ENCODE results near the gene JOSD1. TPM values are rescaled to one million over a fixed set of nuclear protein-coding genes. Genes with fewer than 3 reads are reported as not detected.

Gene JOSD1
- total and polyA plus RNA-seq, 9 donors: 32.0 to 51.7 (median 37.8) TPM

DNA sequence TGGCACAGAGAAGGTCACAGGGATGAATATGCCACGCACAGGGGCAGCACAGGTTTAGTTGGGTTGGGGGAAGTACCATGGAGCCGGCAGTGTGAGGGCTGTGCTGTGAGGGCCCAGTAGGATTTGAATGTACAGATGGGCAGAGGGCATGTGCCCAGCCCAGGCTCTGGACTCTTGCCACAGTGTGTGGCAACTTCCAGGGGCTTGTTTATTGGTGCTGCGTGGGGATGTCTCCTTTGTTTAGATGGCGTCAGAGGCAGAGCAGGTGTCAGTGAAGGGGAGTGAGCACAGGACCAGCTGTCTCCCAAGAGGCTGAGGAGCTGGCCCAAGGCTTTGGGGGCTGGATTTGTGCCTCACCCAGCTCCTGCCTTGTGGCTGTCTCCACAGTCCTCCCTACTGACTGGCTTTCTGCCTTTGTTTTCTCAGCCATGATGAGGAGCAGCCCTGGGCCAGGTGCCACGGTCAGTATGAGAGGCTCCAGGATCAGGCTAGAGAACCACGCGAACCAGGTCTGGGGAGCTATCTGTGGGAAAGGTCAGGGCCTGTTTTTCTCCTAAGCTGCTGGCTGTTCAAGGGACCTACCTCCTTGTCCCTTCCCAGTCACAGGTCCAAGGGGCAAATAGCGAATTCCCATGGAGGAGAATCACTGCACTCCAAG lies 33.1 kb upstream of the JOSD1 start:
- WGBS (ENCODE audit: insufficient coverage): 50% methylated on average over 4 of the region's 8 CpGs
- Histone ChIP-seq H3K27me3 (ENCODE audit: control insufficient read depth, insufficient read depth, low read length) (no peaks in the 10 kb centered on the region), H3K27ac (ENCODE audit: low read length) (peak overlapping the region; percentile 89), H3K36me3 (ENCODE audit: control insufficient read depth, insufficient read depth, low read length) (peaks cover 87% of the 10 kb centered on the region), H3K4me3 (ENCODE audit: low read length) (no peak overlapping the region), H3K4me1 (ENCODE audit: control insufficient read depth, insufficient read depth, low read length) (peaks cover 25% of the 10 kb centered on the region), H3K9me3 (replicated peaks; ENCODE audit: control insufficient read depth, low read depth, low read length) (no peaks in the 10 kb centered on the region)
- peak; percentile 80 for DNase-seq

DNA sequence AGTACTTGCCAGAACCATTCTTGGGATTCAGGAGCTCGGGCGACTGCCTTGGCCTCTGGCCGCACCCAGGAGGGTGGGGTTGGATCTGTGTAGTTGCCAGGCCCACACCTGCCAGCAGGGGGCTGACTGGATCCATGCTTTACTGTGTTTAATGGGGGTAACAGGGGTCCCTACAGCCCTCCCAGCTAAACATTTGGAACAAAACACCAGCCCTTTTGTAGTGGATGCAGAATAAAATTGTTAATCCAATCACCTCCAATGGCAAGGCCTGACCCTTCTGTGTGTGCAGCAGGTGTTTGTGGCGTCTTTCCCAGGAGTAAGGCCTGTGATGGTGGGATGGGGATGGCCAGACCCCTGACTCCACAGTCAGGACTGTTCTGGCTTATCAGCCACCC lies 32.6 kb upstream of the JOSD1 start:
- H3K27ac ChIP-seq (ENCODE audit: low read length): peak overlapping the region; percentile 89
- no CpG with 5 or more reads among the region's 4 CpGs for WGBS (ENCODE audit: insufficient coverage)
- H3K4me1 ChIP-seq (ENCODE audit: control insufficient read depth, insufficient read depth, low read length): peaks cover 25% of the 10 kb centered on the region
- peaks cover 87% of the 10 kb centered on the region for H3K36me3 ChIP-seq (ENCODE audit: control insufficient read depth, insufficient read depth, low read length)
- H3K27me3 ChIP-seq (ENCODE audit: control insufficient read depth, insufficient read depth, low read length): no peaks in the 10 kb centered on the region
- peak; percentile 48 for DNase-seq
- no peaks in the 10 kb centered on the region for H3K9me3 ChIP-seq (replicated peaks; ENCODE audit: control insufficient read depth, low read depth, low read length)
- H3K4me3 ChIP-seq (ENCODE audit: low read length): no peak overlapping the region

DNA sequence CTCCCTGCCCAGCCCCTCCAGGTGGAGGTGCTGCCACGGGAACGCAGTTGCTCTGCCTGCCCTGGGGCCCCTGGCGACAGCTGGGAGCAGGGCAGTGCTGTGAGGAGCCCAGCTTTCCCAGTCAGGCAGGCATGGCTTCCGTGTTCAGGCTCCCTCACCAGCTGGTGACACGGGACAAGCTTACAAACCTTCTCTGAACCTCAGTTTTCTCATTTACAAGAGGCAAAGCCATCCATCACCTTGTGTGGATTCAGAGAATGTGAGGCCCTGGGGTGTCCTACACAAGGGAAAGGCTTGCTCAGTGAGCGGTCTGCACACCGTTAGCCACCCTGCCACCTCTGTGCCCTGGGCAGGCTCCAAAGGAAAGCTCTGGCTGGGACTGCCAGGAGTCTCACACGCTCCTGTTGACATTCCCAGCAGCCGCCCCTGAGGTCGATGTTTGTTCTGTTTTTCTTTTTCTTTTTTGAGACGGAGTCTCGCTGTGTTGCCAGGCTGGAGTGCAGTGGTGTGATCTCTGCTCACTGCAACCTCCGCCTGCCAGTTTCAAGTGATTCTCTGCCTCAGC lies 31.6 kb upstream of the JOSD1 start:
- no peak overlapping the region for H3K27ac ChIP-seq (ENCODE audit: low read length)
- H3K4me1 ChIP-seq (ENCODE audit: control insufficient read depth, insufficient read depth, low read length): peaks cover 25% of the 10 kb centered on the region
- H3K27me3 ChIP-seq (ENCODE audit: control insufficient read depth, insufficient read depth, low read length): no peaks in the 10 kb centered on the region
- H3K4me3 ChIP-seq (ENCODE audit: low read length): no peak overlapping the region
- 68% methylated on average over 7 of the region's 13 CpGs for WGBS (ENCODE audit: insufficient coverage)
- DNase-seq: no peak
- H3K36me3 ChIP-seq (ENCODE audit: control insufficient read depth, insufficient read depth, low read length): peaks cover 87% of the 10 kb centered on the region
- H3K9me3 ChIP-seq (replicated peaks; ENCODE audit: control insufficient read depth, low read depth, low read length): no peaks in the 10 kb centered on the region

DNA sequence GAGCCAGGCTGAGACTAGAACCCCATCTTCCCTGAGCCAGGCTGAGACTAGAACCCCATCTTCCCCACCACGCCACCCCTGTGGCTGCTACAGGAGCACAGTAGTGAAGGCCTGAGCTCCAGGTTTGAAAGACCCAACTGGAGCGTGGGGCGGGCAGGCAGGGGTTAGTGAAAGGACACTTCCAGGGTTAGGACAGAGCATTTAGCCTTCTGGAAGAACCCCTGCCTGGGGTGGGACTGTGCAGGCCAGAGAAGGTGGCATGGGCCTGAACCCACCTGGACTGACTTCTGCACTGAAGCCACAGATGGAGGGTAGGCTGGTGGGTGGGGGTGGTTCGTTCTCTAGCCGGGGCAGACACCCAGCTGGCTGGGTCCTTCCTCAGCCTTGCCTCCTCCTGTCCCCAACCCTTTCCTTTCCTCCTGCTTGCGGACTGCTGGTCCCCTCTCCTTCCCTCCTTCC lies 31.0 kb upstream of the JOSD1 start:
- WGBS (ENCODE audit: insufficient coverage): 60% methylated on average over 4 of the region's 6 CpGs
- Histone ChIP-seq H3K9me3 (replicated peaks; ENCODE audit: control insufficient read depth, low read depth, low read length) (no peaks in the 10 kb centered on the region), H3K36me3 (ENCODE audit: control insufficient read depth, insufficient read depth, low read length) (peaks cover 87% of the 10 kb centered on the region), H3K4me1 (ENCODE audit: control insufficient read depth, insufficient read depth, low read length) (peaks cover 25% of the 10 kb centered on the region), H3K27me3 (ENCODE audit: control insufficient read depth, insufficient read depth, low read length) (no peaks in the 10 kb centered on the region), H3K27ac (ENCODE audit: low read length) (no peak overlapping the region), H3K4me3 (ENCODE audit: low read length) (no peak overlapping the region)
- no peak for DNase-seq

DNA sequence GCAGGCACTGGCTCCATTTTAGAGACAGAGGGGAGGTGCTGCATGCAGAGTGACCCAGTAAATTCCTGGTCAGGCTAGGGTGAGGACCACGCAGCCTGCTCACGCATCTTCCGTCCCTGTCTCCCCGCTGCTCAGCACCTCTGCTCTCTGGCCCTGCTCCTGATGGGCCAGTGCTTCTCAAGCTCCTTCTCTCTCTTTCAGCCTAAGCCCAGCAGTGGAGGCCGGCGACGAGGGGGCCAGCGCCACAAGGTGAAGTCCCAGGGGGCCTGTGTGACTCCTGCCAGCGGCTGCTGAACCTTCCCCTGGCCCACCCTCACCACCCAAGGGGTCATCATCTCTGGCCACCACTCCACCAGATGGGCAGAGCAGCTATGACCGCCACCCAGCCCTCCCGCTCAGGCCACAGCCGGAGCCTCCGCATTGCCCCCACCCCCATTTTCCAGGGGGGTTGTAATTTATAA lies 29.7 kb upstream of the JOSD1 start:
- 89% methylated on average over 4 of the region's 13 CpGs for WGBS (ENCODE audit: insufficient coverage)

DNA sequence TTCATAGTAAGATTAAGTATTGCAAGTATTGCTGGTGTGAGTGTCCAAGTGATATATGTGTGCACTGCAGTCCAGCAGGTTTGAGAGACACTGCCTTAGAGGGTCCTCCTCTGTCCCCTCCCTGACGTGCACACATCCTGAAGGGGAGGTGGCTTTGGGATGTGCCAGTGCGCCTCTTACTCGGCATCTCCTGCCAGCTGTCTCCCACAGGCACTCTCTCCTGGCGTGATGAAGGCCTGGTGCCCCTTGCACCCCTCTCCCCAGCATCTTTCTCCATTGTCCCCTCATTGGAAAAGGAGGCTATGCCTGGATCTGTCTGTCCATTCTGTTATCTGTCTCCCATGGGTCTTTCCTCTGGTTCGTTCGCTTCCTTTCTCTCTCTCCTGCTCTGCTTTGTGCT lies 29.2 kb upstream of the JOSD1 start:
- no peak overlapping the region for H3K27ac ChIP-seq (ENCODE audit: low read length)
- WGBS (ENCODE audit: insufficient coverage): 83% methylated on average over 3 of the region's 6 CpGs

More for the DNA sequence above, 29.7 kb upstream of the JOSD1 start:
- no peaks in the 10 kb centered on the region for H3K9me3 ChIP-seq (replicated peaks; ENCODE audit: control insufficient read depth, low read depth, low read length)
- H3K4me3 ChIP-seq (ENCODE audit: low read length): no peak overlapping the region
- H3K4me1 ChIP-seq (ENCODE audit: control insufficient read depth, insufficient read depth, low read length): peaks cover 25% of the 10 kb centered on the region
- no peak overlapping the region for H3K27ac ChIP-seq (ENCODE audit: low read length)
- no peak for DNase-seq
- H3K27me3 ChIP-seq (ENCODE audit: control insufficient read depth, insufficient read depth, low read length): no peaks in the 10 kb centered on the region
- peaks cover 88% of the 10 kb centered on the region for H3K36me3 ChIP-seq (ENCODE audit: control insufficient read depth, insufficient read depth, low read length)

DNA sequence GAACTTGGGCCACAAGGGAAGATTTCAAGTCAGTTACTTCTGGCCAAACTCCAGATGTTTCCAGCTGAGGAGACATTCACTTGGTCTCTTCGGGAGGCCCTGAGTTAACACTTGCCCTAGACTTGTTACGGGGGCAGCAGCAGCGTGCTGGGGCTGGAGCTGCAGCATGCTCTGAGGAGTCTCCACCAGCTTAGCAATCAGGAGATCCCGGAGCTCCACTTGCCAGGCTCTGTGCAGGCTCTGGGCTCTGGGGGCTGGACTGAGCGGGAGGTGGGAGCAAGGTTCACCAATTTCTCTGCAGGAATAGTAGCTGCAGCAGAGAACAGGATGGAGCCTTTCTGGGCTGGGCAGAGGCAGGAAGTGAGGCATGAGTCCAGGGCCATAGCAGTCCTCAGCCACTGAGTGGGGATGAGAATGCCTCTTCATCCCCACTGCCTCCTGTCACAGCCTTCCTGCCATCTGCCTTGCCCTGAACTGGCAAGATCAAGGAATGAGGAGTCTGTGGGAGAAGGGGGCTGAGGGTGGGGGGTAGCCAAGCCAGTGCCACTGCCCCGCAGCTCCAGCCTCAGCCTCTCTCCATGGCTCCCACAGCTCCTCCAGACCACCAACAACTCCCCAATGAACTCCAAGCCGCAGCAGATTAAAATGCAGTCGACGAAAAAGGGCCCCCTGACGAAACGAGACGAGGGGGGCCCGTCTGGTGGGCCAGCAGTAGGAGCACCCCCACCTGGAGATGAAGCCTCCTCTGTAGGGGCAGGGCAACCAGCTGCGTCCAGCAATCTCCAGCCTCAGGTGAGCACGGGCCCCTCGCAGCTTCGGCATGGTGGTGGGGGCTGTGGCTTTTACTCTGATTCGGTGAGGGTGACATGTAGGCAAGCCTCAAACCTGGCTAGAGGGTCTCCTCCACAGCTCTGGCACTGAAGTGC lies 28.4 kb upstream of the JOSD1 start:
- H3K36me3 ChIP-seq (ENCODE audit: control insufficient read depth, insufficient read depth, low read length): peaks cover 93% of the 10 kb centered on the region
- peaks cover 23% of the 10 kb centered on the region for H3K4me1 ChIP-seq (ENCODE audit: control insufficient read depth, insufficient read depth, low read length)
- H3K4me3 ChIP-seq (ENCODE audit: low read length): no peak overlapping the region
- 90% methylated on average over 15 of the region's 18 CpGs for WGBS (ENCODE audit: insufficient coverage)
- no peak for DNase-seq
- no peaks in the 10 kb centered on the region for H3K9me3 ChIP-seq (replicated peaks; ENCODE audit: control insufficient read depth, low read depth, low read length)
- no peak overlapping the region for H3K27ac ChIP-seq (ENCODE audit: low read length)
- no peaks in the 10 kb centered on the region for H3K27me3 ChIP-seq (ENCODE audit: control insufficient read depth, insufficient read depth, low read length)

More for the DNA sequence above, 29.2 kb upstream of the JOSD1 start:
- no peak overlapping the region for H3K4me3 ChIP-seq (ENCODE audit: low read length)
- peaks cover 25% of the 10 kb centered on the region for H3K4me1 ChIP-seq (ENCODE audit: control insufficient read depth, insufficient read depth, low read length)
- DNase-seq: no peak
- no peaks in the 10 kb centered on the region for H3K9me3 ChIP-seq (replicated peaks; ENCODE audit: control insufficient read depth, low read depth, low read length)
- no peaks in the 10 kb centered on the region for H3K27me3 ChIP-seq (ENCODE audit: control insufficient read depth, insufficient read depth, low read length)
- H3K36me3 ChIP-seq (ENCODE audit: control insufficient read depth, insufficient read depth, low read length): peaks cover 89% of the 10 kb centered on the region

DNA sequence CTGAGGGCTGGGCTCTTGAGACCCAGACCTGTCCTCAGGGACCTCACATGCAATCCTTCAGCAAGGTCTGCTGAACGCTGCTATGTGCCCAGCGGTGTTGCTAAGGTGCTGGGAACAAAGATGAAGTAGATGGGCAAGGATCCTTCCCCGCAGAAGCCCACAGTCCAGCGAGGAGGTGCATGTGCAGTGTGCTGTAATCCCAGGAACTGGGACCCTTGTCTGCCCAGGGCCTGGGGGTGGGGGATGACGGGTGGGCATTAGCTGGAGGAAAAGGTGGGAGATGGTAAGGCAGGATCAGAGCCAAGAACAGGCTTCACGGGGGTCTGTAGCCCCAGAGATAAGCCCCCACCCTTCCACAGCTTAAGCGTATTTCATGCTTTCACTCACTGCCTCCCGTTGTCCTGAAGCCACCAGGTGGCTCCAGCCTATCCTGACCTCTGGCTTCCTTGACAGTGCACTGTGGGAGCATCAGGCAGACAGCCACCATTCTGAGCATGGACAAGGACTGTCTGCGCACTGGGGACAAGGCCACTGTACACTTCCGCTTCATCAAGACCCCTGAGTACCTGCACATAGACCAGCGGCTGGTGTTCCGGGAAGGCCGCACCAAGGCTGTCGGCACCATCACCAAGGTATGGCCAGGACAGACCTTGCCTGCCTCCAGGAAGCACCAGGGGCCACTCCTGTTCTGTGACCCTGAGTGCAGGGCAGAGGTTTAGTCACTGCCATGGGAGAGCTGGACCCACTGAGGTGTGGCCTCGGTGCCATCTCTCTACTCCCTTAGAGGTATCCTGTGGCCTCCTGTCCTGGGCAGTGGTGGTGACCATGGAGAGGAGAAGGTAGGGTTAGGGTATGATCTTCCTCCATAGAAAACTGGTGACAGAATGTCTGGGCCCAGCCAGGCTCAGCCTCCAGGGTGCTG lies 27.0 kb upstream of the JOSD1 start:
- WGBS (ENCODE audit: insufficient coverage): 98% methylated on average over 9 of the region's 15 CpGs
- Histone ChIP-seq H3K9me3 (replicated peaks; ENCODE audit: control insufficient read depth, low read depth, low read length) (no peaks in the 10 kb centered on the region), H3K4me3 (ENCODE audit: low read length) (no peak overlapping the region), H3K27me3 (ENCODE audit: control insufficient read depth, insufficient read depth, low read length) (no peaks in the 10 kb centered on the region), H3K4me1 (ENCODE audit: control insufficient read depth, insufficient read depth, low read length) (peaks cover 9% of the 10 kb centered on the region), H3K27ac (ENCODE audit: low read length) (no peak overlapping the region), H3K36me3 (ENCODE audit: control insufficient read depth, insufficient read depth, low read length) (peaks cover 96% of the 10 kb centered on the region)
- no peak for DNase-seq

DNA sequence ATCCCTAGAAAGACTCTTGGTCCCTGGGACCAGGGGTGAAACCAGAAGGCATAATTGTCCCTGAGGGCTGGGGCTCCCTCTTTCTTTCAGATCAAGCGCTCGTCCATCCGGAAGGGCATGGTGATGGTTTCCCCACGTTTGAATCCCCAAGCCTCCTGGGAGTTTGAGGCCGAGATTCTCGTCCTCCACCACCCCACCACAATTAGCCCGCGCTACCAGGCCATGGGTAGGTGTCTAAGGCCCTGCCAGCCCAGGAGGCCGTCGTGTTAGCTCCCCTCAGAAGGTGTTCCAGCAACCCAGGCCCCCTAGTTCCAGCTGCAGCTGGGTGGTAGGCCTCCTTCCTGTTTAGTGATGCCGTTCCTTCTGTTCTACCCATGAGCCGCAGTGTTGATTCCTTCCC lies 26.4 kb upstream of the JOSD1 start:
- no peaks in the 10 kb centered on the region for H3K27me3 ChIP-seq (ENCODE audit: control insufficient read depth, insufficient read depth, low read length)
- H3K36me3 ChIP-seq (ENCODE audit: control insufficient read depth, insufficient read depth, low read length): peaks cover 96% of the 10 kb centered on the region
- no peak overlapping the region for H3K27ac ChIP-seq (ENCODE audit: low read length)
- peaks cover 3% of the 10 kb centered on the region for H3K4me1 ChIP-seq (ENCODE audit: control insufficient read depth, insufficient read depth, low read length)
- DNase-seq: no peak
- H3K4me3 ChIP-seq (ENCODE audit: low read length): no peak overlapping the region
- H3K9me3 ChIP-seq (replicated peaks; ENCODE audit: control insufficient read depth, low read depth, low read length): no peaks in the 10 kb centered on the region
- WGBS (ENCODE audit: insufficient coverage): 95% methylated on average over 11 of the region's 12 CpGs
